Liver (tissue), 3 donors: Measurements from ENCODE around the gene RNPEPL1.

Experiments used
- CTCF ChIP-seq: fragments of 150-350 bp; IDR thresholded peaks from 2 replicates; pipeline ENCODE4 v1.5.1; 2017; ENCODE audit warnings: improper control_type of control experiment, low read depth, low read length; ENCODE audit not compliant: missing input control
- HNF4G ChIP-seq: IDR thresholded peaks from 2 replicates; pipeline ENCODE4 v1.6.1; 2016; ENCODE audit warnings: antibody characterized with exemption
- donor health status: healthy.
- donor health status: healthy.

DNA sequence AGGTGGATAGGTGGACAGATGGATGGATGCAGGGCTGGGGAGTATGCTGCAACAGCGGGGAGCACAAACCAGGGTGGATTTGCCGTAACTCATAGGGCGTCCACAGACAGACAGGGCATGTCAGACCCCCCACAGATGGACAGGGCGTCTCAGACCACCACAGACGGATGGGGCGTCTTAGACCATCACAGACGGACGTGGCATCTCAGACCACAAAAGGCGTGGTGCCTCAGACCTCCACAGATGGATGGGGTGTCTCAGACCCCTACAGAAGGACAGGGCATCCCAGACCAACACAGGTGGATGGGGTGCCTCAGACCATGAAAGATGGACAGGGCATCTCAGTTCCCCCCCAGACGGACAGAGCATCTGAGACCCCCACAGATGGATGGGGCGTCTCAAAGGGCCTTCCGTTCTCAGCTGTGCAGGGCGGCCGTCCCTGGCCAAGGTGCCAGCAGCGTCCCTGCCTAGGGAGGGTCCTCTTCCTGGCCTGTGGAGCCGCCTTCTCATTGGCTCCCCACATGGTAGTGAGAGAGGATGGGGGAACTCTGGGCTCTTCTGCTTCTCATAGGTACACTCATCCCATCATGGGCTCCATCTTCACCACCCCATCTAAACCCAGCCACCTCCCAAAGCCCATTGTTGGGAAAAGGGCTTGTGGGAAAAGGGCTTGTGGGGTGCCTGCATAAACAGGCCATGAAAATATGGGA lies 12.6 kb upstream of the RNPEPL1 start:
- TF ChIP-seq HNF4G (no peak), CTCF (no peak)
